ENCODE results near the gene NHS.

DNA sequence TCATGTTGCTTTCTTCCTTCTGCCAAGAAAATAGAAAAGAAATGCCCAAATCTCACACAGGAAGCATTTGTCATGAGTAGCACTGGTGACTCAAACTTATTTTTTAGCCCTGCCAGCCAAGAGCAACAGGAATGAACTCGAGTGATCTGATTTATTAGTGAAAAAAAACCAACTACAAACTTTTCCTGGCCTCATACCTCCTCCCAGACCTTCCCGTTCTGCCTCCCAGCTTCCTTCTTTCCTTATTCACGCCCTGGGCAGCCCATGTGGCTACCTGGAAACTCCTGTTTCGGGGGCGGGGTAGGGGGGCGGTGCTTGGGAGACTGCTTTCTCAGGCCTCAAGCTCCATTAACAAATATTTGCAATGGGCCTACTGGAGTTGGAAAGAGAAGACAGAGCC is 178.5 kb downstream of the NHS start:
- TF ChIP-seq, protein P1, sequence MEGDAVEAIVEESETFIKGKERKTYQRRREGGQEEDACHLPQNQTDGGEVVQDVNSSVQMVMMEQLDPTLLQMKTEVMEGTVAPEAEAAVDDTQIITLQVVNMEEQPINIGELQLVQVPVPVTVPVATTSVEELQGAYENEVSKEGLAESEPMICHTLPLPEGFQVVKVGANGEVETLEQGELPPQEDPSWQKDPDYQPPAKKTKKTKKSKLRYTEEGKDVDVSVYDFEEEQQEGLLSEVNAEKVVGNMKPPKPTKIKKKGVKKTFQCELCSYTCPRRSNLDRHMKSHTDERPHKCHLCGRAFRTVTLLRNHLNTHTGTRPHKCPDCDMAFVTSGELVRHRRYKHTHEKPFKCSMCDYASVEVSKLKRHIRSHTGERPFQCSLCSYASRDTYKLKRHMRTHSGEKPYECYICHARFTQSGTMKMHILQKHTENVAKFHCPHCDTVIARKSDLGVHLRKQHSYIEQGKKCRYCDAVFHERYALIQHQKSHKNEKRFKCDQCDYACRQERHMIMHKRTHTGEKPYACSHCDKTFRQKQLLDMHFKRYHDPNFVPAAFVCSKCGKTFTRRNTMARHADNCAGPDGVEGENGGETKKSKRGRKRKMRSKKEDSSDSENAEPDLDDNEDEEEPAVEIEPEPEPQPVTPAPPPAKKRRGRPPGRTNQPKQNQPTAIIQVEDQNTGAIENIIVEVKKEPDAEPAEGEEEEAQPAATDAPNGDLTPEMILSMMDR (IDR thresholded peaks at IDR 0.05) = no peak
- TF ChIP-seq POLR2A (IDR thresholded peaks at IDR 0.05) = no peak
